NB4 (cell line): ENCODE measurements around the gene LPAR3.

ENCODE experiments used
- DNase-seq: peaks from one replicate; pipeline ENCODE4 v3.0.0; 2010; ENCODE audit warnings: low read depth
- H3K4me3 ChIP-seq: one replicate; pipeline ENCODE4 v1.5.1; 2011; ENCODE audit warnings: mild to moderate bottlenecking, low read depth, low read length, moderate library complexity
- MYC ChIP-seq: IDR thresholded peaks from 2 replicates; pipeline ENCODE4 v1.6.1; 2011; ENCODE audit warnings: low read depth, low read length
- POLR2A ChIP-seq: IDR thresholded peaks from 2 replicates; pipeline ENCODE4 v1.6.1; 2011; ENCODE audit warnings: mild to moderate bottlenecking; ENCODE audit not compliant: insufficient read length; ENCODE audit errors: extremely low read depth
- TF ChIP-seq, protein P1 (sequence below): IDR thresholded peaks from 2 replicates; pipeline ENCODE4 v1.6.1; 2011; ENCODE audit warnings: low read depth, low read length
- TF ChIP-seq, protein P2 (sequence below): IDR thresholded peaks from one replicate; pipeline ENCODE4 v1.5.1; 2012; ENCODE audit warnings: low read depth, low read length

The LPAR3 gene

DNA sequence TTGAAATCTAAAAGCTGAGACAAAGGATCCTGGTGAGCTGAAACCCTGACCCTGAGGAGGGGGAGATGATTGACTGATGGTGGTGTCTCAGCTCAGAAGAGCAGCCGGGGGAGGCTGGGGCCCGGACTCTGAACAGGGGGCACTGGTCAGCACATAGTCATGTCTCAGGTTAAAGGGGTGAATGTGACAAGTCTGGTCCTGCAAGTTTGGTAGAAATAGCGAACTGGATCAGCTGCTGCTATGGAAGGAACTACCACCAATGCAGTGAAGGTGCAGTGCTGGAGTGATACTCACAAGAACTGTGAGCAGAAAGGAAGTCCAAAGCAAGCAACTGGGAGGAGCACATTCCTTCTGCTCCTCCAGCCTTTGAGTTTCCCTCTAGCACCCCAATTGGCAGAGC, 104.0 kb downstream of the LPAR3 start:
- DNase-seq, result no peak
- no peak overlapping the region for H3K4me3 ChIP-seq
- TF ChIP-seq, protein P1, sequence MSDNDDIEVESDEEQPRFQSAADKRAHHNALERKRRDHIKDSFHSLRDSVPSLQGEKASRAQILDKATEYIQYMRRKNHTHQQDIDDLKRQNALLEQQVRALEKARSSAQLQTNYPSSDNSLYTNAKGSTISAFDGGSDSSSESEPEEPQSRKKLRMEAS, result no peak
- no peak for TF ChIP-seq POLR2A
- TF ChIP-seq, protein P2, sequence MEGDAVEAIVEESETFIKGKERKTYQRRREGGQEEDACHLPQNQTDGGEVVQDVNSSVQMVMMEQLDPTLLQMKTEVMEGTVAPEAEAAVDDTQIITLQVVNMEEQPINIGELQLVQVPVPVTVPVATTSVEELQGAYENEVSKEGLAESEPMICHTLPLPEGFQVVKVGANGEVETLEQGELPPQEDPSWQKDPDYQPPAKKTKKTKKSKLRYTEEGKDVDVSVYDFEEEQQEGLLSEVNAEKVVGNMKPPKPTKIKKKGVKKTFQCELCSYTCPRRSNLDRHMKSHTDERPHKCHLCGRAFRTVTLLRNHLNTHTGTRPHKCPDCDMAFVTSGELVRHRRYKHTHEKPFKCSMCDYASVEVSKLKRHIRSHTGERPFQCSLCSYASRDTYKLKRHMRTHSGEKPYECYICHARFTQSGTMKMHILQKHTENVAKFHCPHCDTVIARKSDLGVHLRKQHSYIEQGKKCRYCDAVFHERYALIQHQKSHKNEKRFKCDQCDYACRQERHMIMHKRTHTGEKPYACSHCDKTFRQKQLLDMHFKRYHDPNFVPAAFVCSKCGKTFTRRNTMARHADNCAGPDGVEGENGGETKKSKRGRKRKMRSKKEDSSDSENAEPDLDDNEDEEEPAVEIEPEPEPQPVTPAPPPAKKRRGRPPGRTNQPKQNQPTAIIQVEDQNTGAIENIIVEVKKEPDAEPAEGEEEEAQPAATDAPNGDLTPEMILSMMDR, result no peak
- TF ChIP-seq MYC, result no peak

DNA sequence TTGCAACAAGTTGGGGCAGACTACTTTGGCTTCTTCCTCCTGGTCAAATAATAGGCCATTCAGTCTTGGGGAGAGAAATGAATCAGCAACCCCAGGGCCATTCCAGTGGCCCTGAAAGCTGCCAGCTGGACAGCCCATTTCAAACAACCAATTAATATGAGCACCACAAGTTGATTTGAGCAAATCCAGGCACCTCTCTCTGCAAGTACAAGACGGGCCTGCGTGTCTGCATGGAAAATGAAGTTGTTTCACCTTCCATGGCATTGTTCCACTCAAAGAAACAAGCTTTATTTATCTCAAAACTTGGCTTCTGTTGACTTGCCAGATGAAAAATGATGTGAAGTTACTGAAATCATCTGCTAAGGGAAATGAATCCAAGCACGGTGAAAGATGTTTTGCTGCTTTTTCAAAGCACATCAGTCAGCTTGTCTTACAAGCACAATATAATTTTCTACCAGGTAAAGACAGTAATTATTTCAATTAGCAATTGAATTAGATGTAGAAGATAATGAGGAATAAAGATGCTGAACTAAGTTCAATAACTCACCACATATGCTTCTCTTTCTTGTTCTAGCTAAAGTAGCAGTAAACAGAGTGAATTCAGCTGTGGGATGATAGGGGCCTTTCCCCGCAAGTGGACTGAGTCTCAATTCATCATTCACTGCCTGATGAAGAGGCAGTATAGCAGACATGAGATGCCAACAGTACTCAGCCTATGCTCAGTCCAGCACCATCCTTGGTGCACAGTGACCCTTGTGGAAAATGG, 107.6 kb downstream of the LPAR3 start:
- no peak for DNase-seq
- TF ChIP-seq POLR2A (no peak), MYC (no peak)
- TF ChIP-seq, protein P2, result no peak
- TF ChIP-seq, protein P1, result no peak
- H3K4me3 ChIP-seq, result no peak overlapping the region

DNA sequence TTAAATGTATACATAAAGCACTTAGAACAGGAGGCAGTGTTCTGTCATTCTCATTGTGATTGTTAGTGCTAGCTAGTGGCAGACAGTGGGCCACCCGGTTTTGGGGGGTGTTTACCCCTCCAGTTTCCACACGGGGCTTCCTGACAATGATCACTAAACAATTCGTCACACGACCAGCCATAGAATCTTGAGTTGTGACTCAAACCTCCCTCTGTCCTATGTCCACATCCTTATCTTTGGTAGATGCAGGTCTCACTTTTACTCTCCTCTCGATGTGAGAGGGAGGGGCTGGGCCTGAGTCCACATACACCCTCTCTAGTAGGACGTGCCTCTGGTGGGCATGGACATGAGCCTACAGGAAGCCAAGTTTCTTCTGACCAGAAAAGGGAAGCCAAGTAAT, 110.1 kb downstream of the LPAR3 start:
- no peak for DNase-seq
- H3K4me3 ChIP-seq, result no peak overlapping the region
- TF ChIP-seq POLR2A, result no peak
- TF ChIP-seq, protein P1, result no peak
- TF ChIP-seq, protein P2, result no peak
- no peak for TF ChIP-seq MYC

DNA sequence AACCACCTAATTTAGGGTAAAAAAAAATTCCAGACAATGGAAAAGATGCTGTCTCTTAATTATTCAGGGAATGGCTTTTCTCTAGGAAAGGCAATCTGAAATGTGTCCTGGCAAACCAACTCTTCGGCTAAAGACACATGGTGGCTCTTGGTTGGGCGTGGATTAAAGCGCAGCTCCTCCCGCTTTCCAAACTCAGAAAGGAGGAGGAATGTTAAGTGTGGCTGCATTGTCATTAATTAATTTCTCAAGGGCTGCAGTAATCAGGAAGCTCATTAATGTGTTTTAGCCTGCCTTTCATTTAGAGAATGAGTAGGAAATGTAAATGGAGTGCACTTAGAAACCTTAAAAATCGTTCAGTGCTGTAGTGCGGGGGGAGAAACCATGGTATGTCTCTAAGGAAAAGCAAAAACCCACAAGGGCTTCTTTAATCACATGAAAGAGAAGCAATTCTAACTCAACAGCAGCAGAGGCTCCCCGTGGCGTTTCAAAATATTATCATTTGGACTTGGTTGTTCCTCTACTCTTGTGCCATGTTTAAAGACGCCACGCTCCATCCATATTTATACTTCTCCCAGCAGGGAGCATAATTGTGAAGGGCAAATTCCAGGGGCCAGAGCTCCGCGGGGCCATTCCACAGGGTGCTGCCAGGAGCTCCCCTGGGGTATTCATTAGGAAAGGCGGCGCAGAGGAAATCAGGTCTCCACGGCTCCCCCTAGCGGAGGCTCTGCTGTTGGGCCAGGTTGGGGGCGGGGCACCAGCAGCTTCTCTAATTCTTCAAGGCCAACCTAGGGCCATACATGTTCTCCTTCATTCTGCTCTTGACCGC, 110.8 kb downstream of the LPAR3 start:
- H3K4me3 ChIP-seq, result peak overlapping the region; percentile 34
- TF ChIP-seq, protein P2, result peak; percentile 69
- TF ChIP-seq POLR2A, result no peak
- TF ChIP-seq, protein P1, result no peak
- peak; percentile 88 for DNase-seq

DNA sequence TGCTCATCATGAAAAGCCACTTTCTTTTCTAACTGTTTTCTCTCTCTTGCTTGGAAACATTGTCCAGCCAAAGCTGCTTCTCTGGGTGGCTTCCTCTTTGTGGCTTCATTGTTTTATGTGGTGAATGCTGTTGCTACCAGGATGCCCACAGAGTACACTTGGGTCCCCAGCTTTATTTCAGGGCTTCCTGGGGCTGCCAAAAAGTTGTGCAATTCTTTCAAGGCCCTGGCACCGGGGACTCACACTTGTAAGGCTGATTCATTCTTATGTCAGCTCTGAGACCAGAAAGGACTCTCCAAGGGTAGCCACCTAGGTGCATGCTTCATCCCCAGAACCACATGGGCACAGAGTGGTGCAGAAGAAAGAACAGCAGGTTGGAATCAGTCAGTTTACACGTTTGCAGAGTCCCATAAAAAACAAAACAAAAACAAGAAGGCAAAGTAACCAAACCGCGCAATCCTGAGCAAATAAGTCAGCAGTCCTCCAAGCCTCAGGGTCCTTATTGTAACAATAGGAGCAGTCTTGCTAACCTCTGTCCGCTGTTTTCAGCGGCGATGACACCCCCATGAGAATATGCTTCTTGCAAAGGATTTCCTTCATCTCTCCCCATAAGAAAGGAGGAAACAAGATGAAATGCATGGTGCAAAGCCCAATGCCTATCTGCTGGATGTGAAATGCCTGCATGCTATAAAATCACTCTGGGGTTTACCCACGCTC, 112.8 kb downstream of the LPAR3 start:
- DNase-seq, result peak; percentile 96

More for the DNA sequence above, 112.8 kb downstream of the LPAR3 start:
- H3K4me3 ChIP-seq, result peak overlapping the region; percentile 43
- TF ChIP-seq POLR2A (no peak), MYC (no peak)
- TF ChIP-seq, protein P1, result no peak
- TF ChIP-seq, protein P2, result no peak
